Measurements from ENCODE around the gene RPS6KA5. TPM values are rescaled to one million over a fixed set of nuclear protein-coding genes. Genes with fewer than 3 reads are reported as not detected.

Gene RPS6KA5
- total RNA-seq, 2 donors from 2014 or later, result 3.3 to 5.1 TPM

- peaks cover 1% of the 10 kb centered on the region for H3K36me3 Mint-ChIP-seq (ENCODE audit: low read depth)
- Histone ChIP-seq H3K27ac (ENCODE audit: low read depth, low read length) (no peak overlapping the region), H3K9me3 (ENCODE audit: control insufficient read depth, low read length) (peaks cover 9% of the 10 kb centered on the region), H3K4me3 (ENCODE audit: low read length) (no peak overlapping the region), H3K36me3 (ENCODE audit: control insufficient read depth, insufficient read depth, low read length) (no peaks in the 10 kb centered on the region), H3K9ac (ENCODE audit: extremely low read depth, low read length, poor library complexity, severe bottlenecking) (no peak overlapping the region), H3K27me3 (ENCODE audit: control insufficient read depth, insufficient read depth, low read length, poor library complexity, severe bottlenecking) (no peaks in the 10 kb centered on the region), H3K4me1 (ENCODE audit: control insufficient read depth, insufficient read depth, low read length) (no peaks in the 10 kb centered on the region)
- DNase-seq, result no peak
- TF ChIP-seq, protein P1, sequence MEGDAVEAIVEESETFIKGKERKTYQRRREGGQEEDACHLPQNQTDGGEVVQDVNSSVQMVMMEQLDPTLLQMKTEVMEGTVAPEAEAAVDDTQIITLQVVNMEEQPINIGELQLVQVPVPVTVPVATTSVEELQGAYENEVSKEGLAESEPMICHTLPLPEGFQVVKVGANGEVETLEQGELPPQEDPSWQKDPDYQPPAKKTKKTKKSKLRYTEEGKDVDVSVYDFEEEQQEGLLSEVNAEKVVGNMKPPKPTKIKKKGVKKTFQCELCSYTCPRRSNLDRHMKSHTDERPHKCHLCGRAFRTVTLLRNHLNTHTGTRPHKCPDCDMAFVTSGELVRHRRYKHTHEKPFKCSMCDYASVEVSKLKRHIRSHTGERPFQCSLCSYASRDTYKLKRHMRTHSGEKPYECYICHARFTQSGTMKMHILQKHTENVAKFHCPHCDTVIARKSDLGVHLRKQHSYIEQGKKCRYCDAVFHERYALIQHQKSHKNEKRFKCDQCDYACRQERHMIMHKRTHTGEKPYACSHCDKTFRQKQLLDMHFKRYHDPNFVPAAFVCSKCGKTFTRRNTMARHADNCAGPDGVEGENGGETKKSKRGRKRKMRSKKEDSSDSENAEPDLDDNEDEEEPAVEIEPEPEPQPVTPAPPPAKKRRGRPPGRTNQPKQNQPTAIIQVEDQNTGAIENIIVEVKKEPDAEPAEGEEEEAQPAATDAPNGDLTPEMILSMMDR (conservative IDR thresholded peaks at IDR 0.05), result no peak
- peaks cover 7% of the 10 kb centered on the region for H3K9me3 Mint-ChIP-seq
- H3K4me3 Mint-ChIP-seq, result no peak overlapping the region
- no peaks in the 10 kb centered on the region for H3K4me1 Mint-ChIP-seq
- 88 to 90% methylated on average over 3 of the region's 3 CpGs for WGBS, 2 experiments (ENCODE audit: insufficient coverage in 1 of 2, insufficient read length in 1 of 2)
- H3K27ac Mint-ChIP-seq, result no peak overlapping the region
- no peaks in the 10 kb centered on the region for H3K27me3 Mint-ChIP-seq (ENCODE audit: insufficient read depth)
Measured at GRCh38 chr14:90969531-90970166, 90.8 kb downstream of the RPS6KA5 start.

DNA sequence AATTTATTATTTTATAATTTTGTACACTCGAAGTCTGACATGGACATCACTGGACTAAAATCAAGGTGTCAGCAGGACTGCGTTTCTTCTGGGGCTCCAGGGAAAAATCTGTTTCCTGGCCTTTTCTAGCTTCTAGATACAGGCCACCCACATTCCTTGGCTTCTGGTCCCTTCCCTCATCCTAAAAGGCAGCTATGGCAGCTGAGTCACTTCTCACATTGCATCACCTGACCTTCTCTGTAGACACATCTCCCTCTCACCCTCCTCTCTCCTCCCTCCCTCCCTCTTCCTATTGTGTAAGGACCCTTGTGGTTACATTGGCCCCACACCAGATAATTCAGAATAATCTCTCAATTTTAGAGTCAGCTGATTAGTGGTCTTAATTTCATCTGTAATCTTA is 92.4 kb downstream of the RPS6KA5 start:
- no peak overlapping the region for H3K27ac Mint-ChIP-seq
- H3K4me3 Mint-ChIP-seq, result no peak overlapping the region
- no peak overlapping the region for H3K9ac ChIP-seq (ENCODE audit: extremely low read depth, low read length, poor library complexity, severe bottlenecking)
- H3K9me3 ChIP-seq (ENCODE audit: control insufficient read depth, low read length), result peaks cover 9% of the 10 kb centered on the region
- H3K4me3 ChIP-seq (ENCODE audit: low read length), result no peak overlapping the region
- peaks cover 1% of the 10 kb centered on the region for H3K36me3 Mint-ChIP-seq (ENCODE audit: low read depth)
- no peak overlapping the region for H3K27ac ChIP-seq (ENCODE audit: low read depth, low read length)
- 88 to 100% methylated on average over 1 to 2 of the region's 2 CpGs for WGBS, 2 experiments (ENCODE audit: insufficient coverage in 1 of 2, insufficient read length in 1 of 2)
- no peaks in the 10 kb centered on the region for H3K4me1 ChIP-seq (ENCODE audit: control insufficient read depth, insufficient read depth, low read length)
- no peaks in the 10 kb centered on the region for H3K36me3 ChIP-seq (ENCODE audit: control insufficient read depth, insufficient read depth, low read length)
- no peaks in the 10 kb centered on the region for H3K27me3 ChIP-seq (ENCODE audit: control insufficient read depth, insufficient read depth, low read length, poor library complexity, severe bottlenecking)
- DNase-seq, result no peak
- H3K27me3 Mint-ChIP-seq (ENCODE audit: insufficient read depth), result no peaks in the 10 kb centered on the region
- TF ChIP-seq, protein P1 (conservative IDR thresholded peaks at IDR 0.05), result no peak
- no peaks in the 10 kb centered on the region for H3K4me1 Mint-ChIP-seq
- H3K9me3 Mint-ChIP-seq, result peaks cover 7% of the 10 kb centered on the region

- Mint-ChIP-seq H3K4me1 (no peaks in the 10 kb centered on the region), H3K27me3 (ENCODE audit: insufficient read depth) (no peaks in the 10 kb centered on the region), H3K36me3 (ENCODE audit: low read depth) (peaks cover 1% of the 10 kb centered on the region), H3K27ac (no peak overlapping the region), H3K4me3 (no peak overlapping the region), H3K9me3 (peaks cover 7% of the 10 kb centered on the region)
- Histone ChIP-seq H3K27ac (ENCODE audit: low read depth, low read length) (no peak overlapping the region), H3K9me3 (ENCODE audit: control insufficient read depth, low read length) (peaks cover 9% of the 10 kb centered on the region), H3K36me3 (ENCODE audit: control insufficient read depth, insufficient read depth, low read length) (no peaks in the 10 kb centered on the region), H3K4me1 (ENCODE audit: control insufficient read depth, insufficient read depth, low read length) (no peaks in the 10 kb centered on the region), H3K9ac (ENCODE audit: extremely low read depth, low read length, poor library complexity, severe bottlenecking) (no peak overlapping the region), H3K4me3 (ENCODE audit: low read length) (no peak overlapping the region), H3K27me3 (ENCODE audit: control insufficient read depth, insufficient read depth, low read length, poor library complexity, severe bottlenecking) (no peaks in the 10 kb centered on the region)
- no peak for DNase-seq
- 96 to 100% methylated on average over 2 of the region's 3 CpGs for WGBS, 2 experiments (ENCODE audit: insufficient coverage in 1 of 2, insufficient read length in 1 of 2)
- TF ChIP-seq, protein P1 (conservative IDR thresholded peaks at IDR 0.05), result no peak
Measured at GRCh38 chr14:90966493-90966892, 93.9 kb downstream of the RPS6KA5 start.

Measured in endodermal cell (in vitro differentiated cells).